IPS DF 6.9 (cell line): ENCODE measurements around the gene GAK.

Experiments
- DNase-seq: peaks from one replicate; pipeline ENCODE4 v3.0.0-alpha.2; 2013; ENCODE audit warnings: low read depth, low spot score
- H3K27ac ChIP-seq: one replicate; pipeline ENCODE4 v1.5.1; 2013; ENCODE audit warnings: low read length, control low read depth
- H3K27me3 ChIP-seq: 2 replicates; pipeline ENCODE4 v1.6.1; 2013; ENCODE audit warnings: mild to moderate bottlenecking, low read length; ENCODE audit not compliant: control insufficient read depth, insufficient read depth
- H3K36me3 ChIP-seq: 2 replicates; pipeline ENCODE4 v1.6.1; 2013; ENCODE audit warnings: low read length; ENCODE audit not compliant: control insufficient read depth, insufficient read depth
- H3K4me1 ChIP-seq: 2 replicates; pipeline ENCODE4 v1.6.1; 2013; ENCODE audit warnings: low read length; ENCODE audit not compliant: control insufficient read depth, insufficient read depth
- H3K4me3 ChIP-seq: 2 replicates; pipeline ENCODE4 v1.5.1; 2013; ENCODE audit warnings: mild to moderate bottlenecking, low read length
- H3K9me3 ChIP-seq: 2 replicates; pipeline ENCODE4 v1.6.1; 2013; ENCODE audit warnings: low read length, inconsistent platforms; ENCODE audit not compliant: control insufficient read depth, insufficient read depth
- WGBS: extraction: QIAGEN DNeasy Blood & Tissue Kit; methylation state at CpG from one replicate; pipeline ENCODE4 v1.1.7; 2013; ENCODE audit warnings: mixed read lengths, missing lambda C conversion rate; ENCODE audit not compliant: insufficient read length, insufficient coverage; 5-methylcytosine and 5-hydroxymethylcytosine counted together

GAK gene

DNA sequence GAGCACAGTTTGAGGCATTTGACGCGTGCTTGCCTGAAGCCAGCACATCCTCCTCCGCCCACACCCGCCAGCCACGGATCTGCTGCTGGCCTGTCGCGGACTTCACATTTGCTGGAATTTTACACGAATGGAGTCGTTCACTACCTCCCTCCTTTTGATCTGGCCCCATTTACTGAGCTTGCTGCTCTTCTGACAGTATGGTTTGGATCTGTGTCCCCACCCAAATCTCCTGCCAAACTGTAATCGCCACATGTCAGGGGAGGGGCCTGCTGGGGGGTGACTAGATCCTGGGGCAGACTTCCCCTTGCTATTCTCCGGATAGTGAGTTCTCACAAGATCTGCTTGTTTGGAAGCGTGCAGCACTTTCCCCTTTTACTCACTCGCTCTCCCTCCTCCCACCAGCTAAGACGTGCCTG is 86.3 kb downstream of the GAK start:
- Histone ChIP-seq H3K4me1 (no peaks in the 10 kb centered on the region), H3K36me3 (peaks cover 5% of the 10 kb centered on the region; the same call in 1 of the 2 replicates), H3K27me3 (no peaks in the 10 kb centered on the region), H3K9me3 (no peaks in the 10 kb centered on the region), H3K4me3 (no peak overlapping the region), H3K27ac (no peak overlapping the region)
- DNase-seq, result no peak
- WGBS, result no CpG with 5 or more reads among the region's 14 CpGs

GRCh38 chr4:845233-845835 is 86.8 kb downstream of the GAK start:
- Histone ChIP-seq H3K27ac (no peak overlapping the region), H3K9me3 (no peaks in the 10 kb centered on the region), H3K4me3 (no peak overlapping the region), H3K27me3 (no peaks in the 10 kb centered on the region), H3K4me1 (no peaks in the 10 kb centered on the region), H3K36me3 (peaks cover under 1% of the 10 kb centered on the region; the same call in 1 of the 2 replicates)
- WGBS, result no CpG with 5 or more reads among the region's 9 CpGs
- DNase-seq, result no peak

DNA sequence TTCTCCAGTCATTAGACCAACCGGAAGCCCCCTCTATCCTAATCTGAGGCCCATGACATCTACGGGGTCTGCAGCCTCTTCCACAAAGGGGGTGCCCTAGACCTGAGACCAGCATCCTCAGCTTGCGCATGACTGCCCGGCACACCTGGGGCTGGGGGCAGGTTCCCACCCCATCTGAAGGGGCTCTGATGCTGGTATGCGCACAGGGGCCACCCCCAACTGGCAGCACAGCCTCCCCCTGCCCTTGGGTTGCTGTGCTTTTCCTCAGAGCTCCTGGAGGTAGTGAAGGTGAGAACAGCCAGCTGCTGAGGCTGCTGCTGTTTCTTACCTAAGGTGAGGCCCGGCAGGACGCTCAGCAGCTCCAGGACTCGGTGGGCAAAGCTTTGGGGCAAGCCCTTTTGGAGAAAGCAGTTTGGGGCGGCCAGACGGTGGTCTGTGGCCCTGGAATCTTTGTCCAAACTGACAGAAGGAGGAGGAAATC is 87.3 kb downstream of the GAK start:
- Histone ChIP-seq H3K36me3 (no peaks in the 10 kb centered on the region), H3K27me3 (no peaks in the 10 kb centered on the region), H3K9me3 (no peaks in the 10 kb centered on the region), H3K27ac (no peak overlapping the region), H3K4me1 (no peaks in the 10 kb centered on the region), H3K4me3 (no peak overlapping the region)
- no peak for DNase-seq
- WGBS, result no CpG with 5 or more reads among the region's 10 CpGs

GRCh38 chr4:839675-840443 is 92.3 kb downstream of the GAK start:
- Histone ChIP-seq H3K4me3 (no peak overlapping the region), H3K36me3 (no peaks in the 10 kb centered on the region), H3K9me3 (no peaks in the 10 kb centered on the region), H3K4me1 (no peaks in the 10 kb centered on the region), H3K27me3 (no peaks in the 10 kb centered on the region), H3K27ac (no peak overlapping the region)
- no peak for DNase-seq
- no CpG with 5 or more reads among the region's 4 CpGs for WGBS

DNA sequence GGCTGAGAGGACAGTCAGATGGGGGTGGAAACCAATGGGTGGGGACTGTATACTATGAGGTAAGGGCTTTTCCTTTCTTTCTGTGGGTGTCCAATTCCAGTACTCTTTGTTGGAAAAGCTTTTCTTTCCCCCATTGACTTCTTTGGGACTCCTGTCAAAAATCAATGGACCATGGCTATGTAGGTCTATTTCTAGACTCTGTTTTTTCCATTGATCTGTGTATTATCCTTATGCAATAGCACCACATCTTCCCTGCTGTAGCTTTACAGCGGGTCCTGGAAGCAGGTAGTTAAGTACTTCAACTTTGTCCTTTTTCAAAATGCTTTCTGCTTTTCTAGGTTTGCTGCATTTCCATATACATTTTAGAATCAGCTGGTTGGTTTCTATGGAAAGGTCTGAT is 94.3 kb downstream of the GAK start:
- H3K36me3 ChIP-seq, result no peaks in the 10 kb centered on the region; the same call in 1 of the 2 replicates
- no peak overlapping the region for H3K27ac ChIP-seq
- no peaks in the 10 kb centered on the region for H3K4me1 ChIP-seq
- no peaks in the 10 kb centered on the region for H3K9me3 ChIP-seq
- DNase-seq, result no peak
- H3K4me3 ChIP-seq, result no peak overlapping the region
- H3K27me3 ChIP-seq, result no peaks in the 10 kb centered on the region
- WGBS, result no CpG with 5 or more reads among the region's 1 CpG

- no peaks in the 10 kb centered on the region; the same call in 1 of the 2 replicates for H3K36me3 ChIP-seq
- no peaks in the 10 kb centered on the region for H3K27me3 ChIP-seq
- no peak overlapping the region for H3K27ac ChIP-seq
- no peaks in the 10 kb centered on the region for H3K4me1 ChIP-seq
- WGBS, result no CpG with 5 or more reads among the region's 22 CpGs
- no peak for DNase-seq
- H3K4me3 ChIP-seq, result no peak overlapping the region
- H3K9me3 ChIP-seq, result no peaks in the 10 kb centered on the region
These were observed 95.3 kb downstream of the GAK start for GRCh38 chr4:836750-837301.

- Histone ChIP-seq H3K4me3 (no peak overlapping the region), H3K9me3 (no peaks in the 10 kb centered on the region), H3K27me3 (no peaks in the 10 kb centered on the region), H3K36me3 (no peaks in the 10 kb centered on the region; the same call in 1 of the 2 replicates), H3K4me1 (no peaks in the 10 kb centered on the region), H3K27ac (no peak overlapping the region)
- DNase-seq, result no peak
- WGBS, result no CpG with 5 or more reads among the region's 32 CpGs
These were observed 96.1 kb downstream of the GAK start for GRCh38 chr4:836003-836511.

DNA sequence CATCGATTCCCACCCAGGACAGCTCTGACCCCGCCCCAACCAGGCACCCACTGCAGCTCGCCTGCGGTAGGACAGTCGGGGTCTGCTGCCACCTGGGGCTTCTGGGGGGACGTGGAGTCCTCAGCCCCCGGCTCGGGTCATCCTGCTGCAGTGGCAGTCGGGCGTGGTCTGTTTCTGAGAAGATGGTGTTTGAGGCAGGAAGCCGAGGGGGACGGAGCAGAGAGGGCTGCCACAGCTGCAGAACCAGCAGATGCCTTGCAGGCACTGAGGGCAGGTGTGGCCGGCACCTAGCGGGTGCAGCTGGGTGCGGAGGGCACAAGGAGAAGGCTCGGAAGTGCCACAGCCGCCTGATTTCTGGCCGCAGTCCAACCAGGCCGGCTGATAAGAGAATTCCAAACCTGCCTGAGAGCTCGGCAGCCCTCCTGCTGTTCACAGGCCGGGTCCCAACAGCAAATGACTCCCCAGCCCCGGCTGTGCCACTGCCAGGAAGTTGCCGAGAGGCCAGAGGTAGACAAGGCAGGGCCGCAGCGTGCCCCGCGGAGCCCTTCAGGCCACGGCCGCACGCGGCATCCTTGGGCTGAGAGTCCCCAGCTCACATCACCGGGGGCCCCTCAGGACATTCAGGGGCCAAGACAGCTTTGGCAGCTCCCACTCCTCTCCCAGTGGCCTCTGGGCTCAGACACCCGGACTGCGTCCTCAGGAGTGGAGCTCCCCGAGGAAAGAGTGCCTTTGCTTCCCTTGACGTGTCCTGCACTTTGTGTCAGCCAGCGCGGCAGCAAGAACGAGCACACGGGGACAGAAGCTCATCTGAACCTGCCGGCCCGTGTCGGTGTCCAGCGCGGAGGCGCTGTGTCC is 96.7 kb downstream of the GAK start:
- Histone ChIP-seq H3K4me3 (no peak overlapping the region; the same call in 1 of the 2 replicates), H3K27me3 (no peaks in the 10 kb centered on the region), H3K9me3 (no peaks in the 10 kb centered on the region), H3K4me1 (no peaks in the 10 kb centered on the region; the same call in 1 of the 2 replicates), H3K36me3 (no peaks in the 10 kb centered on the region; the same call in 1 of the 2 replicates), H3K27ac (no peak overlapping the region)
- no peak for DNase-seq
- WGBS, result no CpG with 5 or more reads among the region's 46 CpGs

- no peaks in the 10 kb centered on the region for H3K27me3 ChIP-seq
- no CpG with 5 or more reads among the region's 29 CpGs for WGBS
- H3K9me3 ChIP-seq, result no peaks in the 10 kb centered on the region
- no peak overlapping the region for H3K27ac ChIP-seq
- no peak overlapping the region for H3K4me3 ChIP-seq
- no peaks in the 10 kb centered on the region; the same call in 1 of the 2 replicates for H3K36me3 ChIP-seq
- no peaks in the 10 kb centered on the region; the same call in 1 of the 2 replicates for H3K4me1 ChIP-seq
- no peak for DNase-seq
These were observed 97.6 kb downstream of the GAK start for GRCh38 chr4:834368-835147.
